Gastroesophageal sphincter (tissue), 3 donors: ENCODE results near the gene CD19.

ENCODE experiments used
- POLR2A ChIP-seq, 2 donors: fragments of 450-650 bp; IDR thresholded peaks; one replicate each; pipeline ENCODE4 v1.6.1; 2017; ENCODE audit warnings: antibody characterized with exemption in 2 of 2, mild to moderate bottlenecking in 2 of 2, moderate library complexity in 1 of 2
- TF ChIP-seq, protein P1 (sequence below), 4 experiments: fragments of 200-600 bp in 2 of 4; fragments of 450-650 bp in 2 of 4; sonication (generic) in 1 of 4; IDR thresholded peaks; one replicate each; pipeline ENCODE4 v1.5.1; 2017 to 2019; ENCODE audit warnings: antibody characterized with exemption in 4 of 4, mild to moderate bottlenecking in 2 of 4, moderate library complexity in 2 of 4

GRCh38 chr16:28986492-28986891 is 54.7 kb downstream of the CD19 start:
- TF ChIP-seq, protein P1, sequence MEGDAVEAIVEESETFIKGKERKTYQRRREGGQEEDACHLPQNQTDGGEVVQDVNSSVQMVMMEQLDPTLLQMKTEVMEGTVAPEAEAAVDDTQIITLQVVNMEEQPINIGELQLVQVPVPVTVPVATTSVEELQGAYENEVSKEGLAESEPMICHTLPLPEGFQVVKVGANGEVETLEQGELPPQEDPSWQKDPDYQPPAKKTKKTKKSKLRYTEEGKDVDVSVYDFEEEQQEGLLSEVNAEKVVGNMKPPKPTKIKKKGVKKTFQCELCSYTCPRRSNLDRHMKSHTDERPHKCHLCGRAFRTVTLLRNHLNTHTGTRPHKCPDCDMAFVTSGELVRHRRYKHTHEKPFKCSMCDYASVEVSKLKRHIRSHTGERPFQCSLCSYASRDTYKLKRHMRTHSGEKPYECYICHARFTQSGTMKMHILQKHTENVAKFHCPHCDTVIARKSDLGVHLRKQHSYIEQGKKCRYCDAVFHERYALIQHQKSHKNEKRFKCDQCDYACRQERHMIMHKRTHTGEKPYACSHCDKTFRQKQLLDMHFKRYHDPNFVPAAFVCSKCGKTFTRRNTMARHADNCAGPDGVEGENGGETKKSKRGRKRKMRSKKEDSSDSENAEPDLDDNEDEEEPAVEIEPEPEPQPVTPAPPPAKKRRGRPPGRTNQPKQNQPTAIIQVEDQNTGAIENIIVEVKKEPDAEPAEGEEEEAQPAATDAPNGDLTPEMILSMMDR (IDR thresholded peaks at IDR 0.05) = no peak
- no peak for TF ChIP-seq POLR2A (IDR thresholded peaks at IDR 0.05)
